Astrocyte of the cerebellum (primary cell): Measurements from ENCODE around the gene DNAJA3.

ENCODE experiments used
- DNase-seq: peaks from one replicate; pipeline ENCODE4 v3.0.0-alpha.2; 2011; ENCODE audit warnings: low read depth
- H3K4me3 ChIP-seq: 2 replicates; pipeline ENCODE4 v1.5.1; 2011; ENCODE audit warnings: mild to moderate bottlenecking, low read depth, low read length, moderate library complexity
- in situ Hi-C: cut with HindIII; loops from 2 replicates; pipeline ENCODE4 v1.10.0; 2017; ENCODE audit warnings: low sequenced_read_pairs
- TF ChIP-seq, protein P1 (sequence below): IDR thresholded peaks from 2 replicates; pipeline ENCODE4 v1.5.1; 2012; ENCODE audit warnings: low read length, low read depth, moderate library complexity, mild to moderate bottlenecking; ENCODE audit errors: missing control alignments

Gene DNAJA3

DNA sequence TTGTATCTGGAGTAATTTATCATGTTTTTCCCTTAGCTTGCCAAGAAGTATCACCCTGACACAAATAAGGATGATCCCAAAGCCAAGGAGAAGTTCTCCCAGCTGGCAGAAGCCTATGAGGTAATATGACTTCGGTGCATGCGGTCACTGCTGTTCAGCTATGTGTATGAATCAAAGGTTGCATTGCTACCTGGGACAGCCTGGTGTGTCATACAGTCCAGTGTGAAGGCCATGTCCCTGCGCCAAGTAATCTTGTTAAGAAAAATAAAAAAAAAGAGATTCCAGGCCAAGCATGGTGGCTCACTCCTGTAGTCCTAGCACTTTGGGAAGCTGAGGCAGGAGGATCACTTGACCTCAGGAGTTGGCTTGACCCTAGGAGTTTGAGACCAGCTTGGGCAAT is 11.7 kb downstream of the DNAJA3 start:
- no peak overlapping the region for H3K4me3 ChIP-seq
- in situ Hi-C loops: no loop called here
- TF ChIP-seq, protein P1, sequence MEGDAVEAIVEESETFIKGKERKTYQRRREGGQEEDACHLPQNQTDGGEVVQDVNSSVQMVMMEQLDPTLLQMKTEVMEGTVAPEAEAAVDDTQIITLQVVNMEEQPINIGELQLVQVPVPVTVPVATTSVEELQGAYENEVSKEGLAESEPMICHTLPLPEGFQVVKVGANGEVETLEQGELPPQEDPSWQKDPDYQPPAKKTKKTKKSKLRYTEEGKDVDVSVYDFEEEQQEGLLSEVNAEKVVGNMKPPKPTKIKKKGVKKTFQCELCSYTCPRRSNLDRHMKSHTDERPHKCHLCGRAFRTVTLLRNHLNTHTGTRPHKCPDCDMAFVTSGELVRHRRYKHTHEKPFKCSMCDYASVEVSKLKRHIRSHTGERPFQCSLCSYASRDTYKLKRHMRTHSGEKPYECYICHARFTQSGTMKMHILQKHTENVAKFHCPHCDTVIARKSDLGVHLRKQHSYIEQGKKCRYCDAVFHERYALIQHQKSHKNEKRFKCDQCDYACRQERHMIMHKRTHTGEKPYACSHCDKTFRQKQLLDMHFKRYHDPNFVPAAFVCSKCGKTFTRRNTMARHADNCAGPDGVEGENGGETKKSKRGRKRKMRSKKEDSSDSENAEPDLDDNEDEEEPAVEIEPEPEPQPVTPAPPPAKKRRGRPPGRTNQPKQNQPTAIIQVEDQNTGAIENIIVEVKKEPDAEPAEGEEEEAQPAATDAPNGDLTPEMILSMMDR: no peak
- no peak for DNase-seq

- TF ChIP-seq, protein P1: no peak
- no peak for DNase-seq
- H3K4me3 ChIP-seq: no peak overlapping the region
- in situ Hi-C loops: no loop called here
Measured at GRCh38 chr16:4442371-4442770, 16.7 kb downstream of the DNAJA3 start.

- in situ Hi-C loops: no loop called here
- TF ChIP-seq, protein P1: no peak
- no peak for DNase-seq
- H3K4me3 ChIP-seq: no peak overlapping the region
Measured at GRCh38 chr16:4443271-4443670, 17.6 kb downstream of the DNAJA3 start.

GRCh38 chr16:4443986-4444385 is 18.3 kb downstream of the DNAJA3 start:
- TF ChIP-seq, protein P1: no peak
- in situ Hi-C loops: no loop called here

GRCh38 chr16:4450430-4450829 is 24.8 kb downstream of the DNAJA3 start:
- in situ Hi-C loops: no loop called here
- no peak overlapping the region for H3K4me3 ChIP-seq
- TF ChIP-seq, protein P1: no peak
- DNase-seq: no peak

More at GRCh38 chr16:4443986-4444385, 18.3 kb downstream of the DNAJA3 start:
- DNase-seq: no peak
- H3K4me3 ChIP-seq: no peak overlapping the region

DNA sequence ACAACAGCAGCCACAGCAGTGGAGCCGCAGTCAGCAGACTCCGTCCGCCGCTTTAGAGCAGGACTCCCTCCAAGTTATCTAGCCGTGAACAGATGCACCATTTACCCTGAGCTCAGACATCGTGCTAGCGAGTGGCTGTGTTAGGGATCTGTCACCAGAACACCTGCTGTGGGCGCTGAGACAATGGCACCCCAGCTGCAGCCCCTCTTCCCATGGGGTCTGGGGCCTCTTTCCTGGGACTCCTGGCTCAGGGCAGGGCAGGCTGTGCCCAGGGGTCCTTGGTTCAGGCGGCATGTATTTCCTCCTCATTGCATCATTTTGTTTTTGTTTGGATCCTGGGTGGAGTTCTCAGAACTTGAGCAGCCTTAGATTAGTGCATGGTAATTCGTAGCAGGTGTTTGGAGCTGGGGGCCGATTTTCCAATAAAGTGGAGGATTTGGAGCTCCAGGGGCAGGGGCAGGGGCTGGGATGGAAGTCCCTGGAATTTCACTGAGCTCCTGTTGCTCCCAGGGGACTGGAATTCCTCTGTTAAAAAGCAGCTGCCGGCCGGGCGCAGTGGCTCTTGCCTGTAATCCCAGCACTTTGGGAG is 25.4 kb downstream of the DNAJA3 start:
- TF ChIP-seq, protein P1: no peak
- DNase-seq: no peak
- in situ Hi-C loops: no loop called here
- H3K4me3 ChIP-seq: no peak overlapping the region
